Ectodermal cell (in vitro differentiated cells): ENCODE measurements around the gene PCCB.
"Not testable (repeated sequence)": the region's sequence is repeated elsewhere in the genome, so short reads cannot be mapped to it uniquely, and the experiment has no call there.

Experiments used
- H3K27ac ChIP-seq: 2 replicates; pipeline ENCODE4 v1.7.0; 2013; ENCODE audit warnings: mild to moderate bottlenecking, low read depth, low read length; ENCODE audit not compliant: insufficient read depth, poor library complexity, severe bottlenecking
- H3K27me3 ChIP-seq: 2 replicates; pipeline ENCODE4 v1.7.0; 2013; ENCODE audit warnings: mild to moderate bottlenecking, low read length; ENCODE audit not compliant: insufficient read depth, control insufficient read depth, poor library complexity, severe bottlenecking
- H3K36me3 ChIP-seq: one replicate; pipeline ENCODE4 v1.7.0; 2013; ENCODE audit warnings: low read length; ENCODE audit not compliant: control insufficient read depth, insufficient read depth
- H3K4me1 ChIP-seq: one replicate; pipeline ENCODE4 v1.7.0; 2013; ENCODE audit warnings: low read length; ENCODE audit not compliant: control insufficient read depth, insufficient read depth
- H3K4me3 ChIP-seq: 2 replicates; pipeline ENCODE4 v1.7.0; 2013; ENCODE audit warnings: low read depth, low read length, control low read depth; ENCODE audit not compliant: insufficient read depth
- H3K9me3 ChIP-seq: 2 replicates; pipeline ENCODE4 v1.7.0; 2013; ENCODE audit warnings: mild to moderate bottlenecking, low read length, moderate library complexity; ENCODE audit not compliant: control insufficient read depth
- WGBS, 2 experiments: methylation state at CpG; one replicate each; pipeline ENCODE4 v1.1.7; 2013; ENCODE audit warnings: missing lambda C conversion rate in 2 of 2; 5-methylcytosine and 5-hydroxymethylcytosine counted together

The PCCB gene

DNA sequence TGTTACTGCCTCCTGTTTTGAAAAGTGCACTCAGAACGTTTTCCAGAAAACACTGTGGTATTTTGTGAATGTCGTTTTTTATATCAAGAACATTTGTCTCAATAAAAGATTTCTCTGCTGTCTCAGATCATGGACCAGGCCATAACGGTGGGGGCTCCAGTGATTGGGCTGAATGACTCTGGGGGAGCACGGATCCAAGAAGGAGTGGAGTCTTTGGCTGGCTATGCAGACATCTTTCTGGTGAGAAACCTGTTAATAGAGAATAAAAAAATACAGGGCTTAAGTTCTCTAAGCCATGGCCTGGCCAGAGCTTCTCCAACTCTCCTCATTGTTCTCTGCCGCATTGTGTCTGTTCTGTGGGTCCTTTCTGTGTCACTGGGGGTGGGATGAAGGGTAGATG lies 11.7 kb downstream of the PCCB start:
- Histone ChIP-seq H3K36me3 (peaks cover 11% of the 10 kb centered on the region), H3K27ac (no peak overlapping the region), H3K9me3 (no peaks in the 10 kb centered on the region), H3K4me3 (no peak overlapping the region), H3K27me3 (no peaks in the 10 kb centered on the region), H3K4me1 (no peaks in the 10 kb centered on the region)
- 91 to 92% methylated on average over 5 of the region's 5 CpGs for WGBS, 2 experiments

DNA sequence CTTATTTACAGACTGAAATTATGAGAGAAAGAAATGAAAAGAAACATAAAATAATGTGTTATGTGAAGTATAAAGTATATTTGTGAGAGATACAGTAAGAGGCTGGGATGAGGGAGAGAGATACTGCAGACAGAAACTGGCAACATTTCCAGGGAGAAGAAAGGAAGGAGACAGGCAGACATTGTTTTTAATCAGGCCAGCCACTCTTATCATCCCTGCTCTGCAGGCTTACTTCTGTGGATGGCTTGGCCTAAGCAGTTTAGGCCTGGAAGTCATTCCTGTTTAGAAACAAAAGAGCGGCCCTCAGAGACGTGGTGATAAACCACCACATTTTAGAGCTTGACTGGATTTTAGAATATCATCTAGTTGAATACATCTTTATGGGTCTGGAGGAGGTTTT lies 12.4 kb downstream of the PCCB start:
- Histone ChIP-seq H3K9me3 (no peaks in the 10 kb centered on the region), H3K27ac (no peak overlapping the region), H3K4me1 (no peaks in the 10 kb centered on the region), H3K4me3 (no peak overlapping the region), H3K36me3 (peaks cover 11% of the 10 kb centered on the region), H3K27me3 (no peaks in the 10 kb centered on the region)
- 95 to 100% methylated on average over 2 of the region's 2 CpGs for WGBS, 2 experiments

DNA sequence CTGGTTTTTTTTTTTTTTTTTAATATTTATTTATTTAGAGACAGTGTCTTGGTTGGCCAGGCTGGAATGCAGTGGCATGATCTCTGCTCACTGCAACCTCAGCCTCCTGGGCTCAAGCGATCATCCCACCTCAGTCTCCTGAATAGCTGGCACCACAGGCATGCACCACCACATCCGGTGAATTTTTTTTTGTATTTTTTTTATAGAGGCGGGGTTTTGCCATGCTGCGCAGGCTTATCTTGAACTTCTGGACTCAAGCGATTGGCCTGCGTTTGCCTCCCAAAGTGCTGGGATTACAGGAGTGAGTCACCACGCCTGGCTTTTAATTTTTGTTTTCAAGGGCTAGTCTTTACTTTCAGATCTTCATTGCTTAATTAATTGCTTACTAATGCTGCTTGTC lies 13.1 kb downstream of the PCCB start:
- Histone ChIP-seq H3K36me3 (peaks cover 11% of the 10 kb centered on the region), H3K9me3 (no peaks in the 10 kb centered on the region), H3K27me3 (no peaks in the 10 kb centered on the region), H3K4me1 (no peaks in the 10 kb centered on the region), H3K4me3 (no peak overlapping the region), H3K27ac (no peak overlapping the region)
- 93 to 95% methylated on average over 7 of the region's 7 CpGs for WGBS, 2 experiments

DNA sequence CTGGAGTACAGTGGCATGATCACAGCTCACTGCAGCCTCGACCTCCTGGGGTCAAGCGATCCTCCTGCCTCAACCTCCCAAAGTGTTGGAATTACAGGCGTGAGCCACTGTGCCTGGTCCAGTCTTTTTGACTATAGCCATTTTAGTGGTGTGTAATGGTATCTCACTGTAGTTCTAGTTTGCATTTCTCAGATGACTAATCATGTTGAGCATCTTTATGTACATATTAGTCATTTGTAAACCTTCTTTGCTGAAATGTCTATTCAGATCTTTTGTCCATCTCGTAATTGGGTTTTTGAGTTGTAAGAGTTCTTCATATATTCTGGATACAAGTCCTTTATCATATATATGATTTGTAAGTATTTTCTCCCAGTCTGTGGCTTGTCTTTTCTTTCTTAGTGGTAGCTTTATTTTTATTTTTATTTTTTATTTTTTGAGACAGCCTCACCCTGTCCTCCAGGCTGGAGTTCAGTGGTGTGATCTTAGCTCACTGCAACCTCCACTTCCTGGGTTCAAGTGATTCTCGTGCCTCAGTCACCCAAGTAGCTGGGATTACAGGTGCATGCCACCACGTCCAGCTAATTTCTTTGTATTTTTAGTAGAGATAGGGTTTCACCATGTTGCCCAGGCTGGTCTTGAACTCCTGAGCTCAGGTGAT lies 16.5 kb downstream of the PCCB start:
- not testable (repeated sequence) for H3K9me3 ChIP-seq, H3K4me3 ChIP-seq
- WGBS, 2 experiments, result 91 to 93% methylated on average over 5 of the region's 6 CpGs

DNA sequence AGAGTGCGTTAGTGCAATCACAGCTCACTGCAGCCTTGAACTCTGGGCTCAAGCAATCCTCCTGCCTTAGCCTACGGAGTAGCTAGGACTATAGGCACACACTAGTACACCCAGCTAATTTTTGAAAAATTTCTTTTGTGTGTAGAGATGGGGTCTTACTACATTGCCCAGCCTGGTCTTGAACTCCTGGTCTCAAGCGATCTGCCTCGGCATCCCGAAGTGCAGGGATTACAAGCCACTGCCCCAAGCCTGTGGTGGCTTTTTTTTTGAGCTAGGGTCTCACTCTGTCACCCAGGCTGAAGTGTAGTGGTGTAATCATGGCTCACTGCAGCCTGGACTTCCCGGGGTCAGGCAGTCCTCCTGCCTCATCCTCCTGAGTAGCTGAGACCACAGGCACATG lies 17.1 kb downstream of the PCCB start:
- H3K27ac ChIP-seq, result no peak overlapping the region
- no peaks in the 10 kb centered on the region for H3K9me3 ChIP-seq
- WGBS, 2 experiments, result 94 to 97% methylated on average over 6 of the region's 6 CpGs
- H3K27me3 ChIP-seq, result no peaks in the 10 kb centered on the region
- peaks cover 4% of the 10 kb centered on the region for H3K36me3 ChIP-seq
- H3K4me1 ChIP-seq, result no peaks in the 10 kb centered on the region
- H3K4me3 ChIP-seq, result no peak overlapping the region

More for the DNA sequence above, 16.5 kb downstream of the PCCB start:
- H3K27ac ChIP-seq, H3K27me3 ChIP-seq, H3K36me3 ChIP-seq, H3K4me1 ChIP-seq: not testable (repeated sequence)

DNA sequence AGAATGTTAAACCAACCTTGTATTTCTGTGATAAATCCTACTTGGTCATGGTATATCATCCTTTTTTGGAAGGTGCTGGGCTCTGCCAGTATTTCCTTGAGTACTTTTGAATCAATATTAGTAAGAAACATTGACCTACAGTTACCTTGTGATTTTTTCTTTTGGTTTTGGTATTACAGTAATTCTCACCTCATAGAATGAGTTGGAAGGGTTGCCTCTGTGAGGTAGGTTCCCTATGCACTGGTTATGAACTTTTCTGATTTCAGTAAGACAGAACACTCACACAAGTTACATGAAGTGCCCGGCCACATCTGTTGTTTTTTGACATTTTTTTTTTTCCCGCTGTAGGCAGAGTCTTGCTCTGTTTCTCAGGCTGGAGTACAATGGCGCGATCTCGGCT lies 20.0 kb downstream of the PCCB start:
- H3K9me3 ChIP-seq, result no peaks in the 10 kb centered on the region
- peaks cover 4% of the 10 kb centered on the region for H3K36me3 ChIP-seq
- H3K27ac ChIP-seq, result no peak overlapping the region
- WGBS, 2 experiments, result 92 to 96% methylated on average over 5 of the region's 5 CpGs
- H3K4me3 ChIP-seq, result no peak overlapping the region
- H3K4me1 ChIP-seq, result no peaks in the 10 kb centered on the region
- no peaks in the 10 kb centered on the region for H3K27me3 ChIP-seq

DNA sequence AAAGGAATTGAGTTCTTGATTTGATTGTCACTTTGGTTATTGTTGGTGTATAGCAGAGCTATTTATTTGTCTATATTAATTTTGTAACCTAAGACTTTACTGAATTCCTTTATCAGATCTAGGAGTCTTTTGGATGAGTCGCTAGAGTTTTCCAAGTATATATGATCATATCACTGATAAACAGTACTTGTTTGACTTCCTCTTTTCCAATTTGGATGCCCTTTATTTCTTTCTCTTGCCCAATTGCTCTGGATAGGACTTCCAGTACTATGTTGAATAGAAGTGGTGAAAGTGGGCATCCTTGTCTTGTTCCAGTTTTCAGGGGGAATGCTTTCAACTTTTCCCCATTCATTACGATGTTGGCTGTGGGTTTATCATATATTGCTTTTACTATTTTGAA lies 21.5 kb downstream of the PCCB start:
- H3K36me3 ChIP-seq, H3K4me1 ChIP-seq, H3K27me3 ChIP-seq, H3K9me3 ChIP-seq, H3K27ac ChIP-seq, H3K4me3 ChIP-seq: not testable (repeated sequence)
- WGBS, 2 experiments, result 100% methylated on average over 1 of the region's 2 CpGs

DNA sequence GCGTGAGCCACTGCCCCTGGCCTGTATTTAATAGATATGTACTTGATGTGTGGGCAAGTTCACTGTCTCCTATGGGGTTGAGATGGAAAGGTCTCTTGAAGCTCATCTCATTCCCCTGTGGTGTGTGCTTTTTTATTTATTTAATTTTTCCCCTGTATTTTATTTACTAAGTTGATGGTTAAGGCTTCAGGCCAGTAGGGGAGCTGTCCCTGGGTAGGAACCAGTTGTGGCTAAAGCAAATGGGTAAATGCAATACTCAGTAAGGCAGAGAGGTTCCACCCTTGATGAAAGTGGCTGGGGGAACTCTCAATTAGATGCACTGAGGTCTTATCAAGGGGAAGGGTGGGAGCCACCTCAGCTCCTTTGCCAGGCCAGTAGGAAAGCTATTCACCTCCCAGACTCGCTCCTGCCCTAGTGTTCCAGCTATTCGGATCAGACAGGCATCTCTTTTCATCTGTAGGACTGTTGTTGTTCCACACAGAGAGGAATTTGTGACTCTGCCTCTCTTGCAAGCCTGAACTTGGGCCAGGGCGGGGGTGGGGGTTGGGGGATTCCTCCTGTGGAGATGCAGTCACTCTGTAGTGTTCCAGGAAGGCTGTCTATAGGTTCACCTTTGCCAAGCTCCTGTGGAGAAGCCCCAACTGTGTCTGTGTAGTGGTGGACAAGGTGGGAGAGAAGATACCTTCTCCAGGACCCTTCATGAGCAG lies 26.1 kb downstream of the PCCB start:
- peaks cover 12% of the 10 kb centered on the region for H3K36me3 ChIP-seq
- H3K27me3 ChIP-seq, result no peaks in the 10 kb centered on the region
- peaks cover 4% of the 10 kb centered on the region for H3K4me1 ChIP-seq
- no peak overlapping the region for H3K27ac ChIP-seq
- H3K4me3 ChIP-seq, result no peak overlapping the region
- 90 to 93% methylated on average over 4 of the region's 4 CpGs for WGBS, 2 experiments
- no peaks in the 10 kb centered on the region for H3K9me3 ChIP-seq

DNA sequence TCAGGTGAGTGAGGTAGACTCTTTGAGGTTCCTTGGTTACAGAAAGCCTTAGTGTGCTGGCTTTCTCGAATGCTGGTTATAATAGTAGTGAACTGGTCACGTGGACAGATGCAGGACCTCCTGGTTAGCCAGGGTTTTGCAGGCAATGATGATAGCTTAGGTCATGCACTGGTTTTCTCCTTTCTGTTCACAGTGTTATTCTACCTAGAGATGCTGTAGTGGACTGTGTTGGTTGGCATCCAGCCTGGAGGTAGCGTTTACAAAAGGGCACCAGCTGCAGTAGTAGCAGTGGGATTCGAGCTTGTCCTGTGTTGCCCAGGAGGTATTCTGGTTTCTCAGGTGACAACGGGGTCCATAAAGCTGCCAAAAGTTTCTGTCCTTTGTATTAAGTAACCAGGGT lies 27.0 kb downstream of the PCCB start:
- no peak overlapping the region for H3K4me3 ChIP-seq
- no peak overlapping the region for H3K27ac ChIP-seq
- H3K27me3 ChIP-seq, result no peaks in the 10 kb centered on the region
- WGBS, 2 experiments, result 90 to 91% methylated on average over 5 of the region's 5 CpGs
- peaks cover 12% of the 10 kb centered on the region for H3K36me3 ChIP-seq
- H3K9me3 ChIP-seq, result no peaks in the 10 kb centered on the region
- H3K4me1 ChIP-seq, result peaks cover 4% of the 10 kb centered on the region

DNA sequence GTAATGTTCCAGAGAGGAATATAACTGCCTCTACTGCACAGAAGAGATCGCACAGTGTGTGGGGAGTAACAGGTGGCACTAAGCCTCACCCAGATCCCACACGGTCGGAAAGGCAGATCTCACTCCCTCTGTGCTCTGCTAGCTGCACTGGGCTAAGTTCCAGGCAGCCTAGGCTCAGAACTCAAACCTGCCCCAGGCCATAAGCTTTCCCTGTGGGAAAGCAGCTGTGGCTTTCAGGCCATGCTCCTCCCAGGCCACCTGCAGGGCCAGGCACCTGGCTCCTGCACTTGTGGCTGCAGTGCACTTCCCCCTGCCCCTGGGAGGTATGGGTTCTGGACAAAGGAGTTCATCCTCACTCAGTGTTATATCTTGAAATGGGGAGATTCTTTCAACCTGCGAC lies 27.5 kb downstream of the PCCB start:
- WGBS, 2 experiments, result 56 to 60% methylated on average over 4 of the region's 4 CpGs
- H3K27ac ChIP-seq, result no peak overlapping the region
- no peak overlapping the region for H3K4me3 ChIP-seq
- H3K27me3 ChIP-seq, result no peaks in the 10 kb centered on the region
- H3K9me3 ChIP-seq, result no peaks in the 10 kb centered on the region
- peaks cover 12% of the 10 kb centered on the region for H3K36me3 ChIP-seq
- H3K4me1 ChIP-seq, result peaks cover 4% of the 10 kb centered on the region
